Measurements from ENCODE around the gene MBD3L1. TPM values are rescaled to one million over a fixed set of nuclear protein-coding genes. Genes with fewer than 3 reads are reported as not detected.
A peak's percentile ranks its signal among the peaks of the same experiment; 100 is the strongest.

MBD3L1 gene
- total and polyA plus RNA-seq, 2 of the 4 experiments (the other 2 are of a cell fraction) = not detected

- Histone ChIP-seq H2BK120ac (ENCODE audit: low read depth, low read length) (no peak overlapping the region), H2BK5ac (ENCODE audit: low read depth, low read length, poor library complexity, severe bottlenecking) (peak overlapping the region; percentile 43), H3K4ac (ENCODE audit: low read depth, low read length) (peak overlapping the region; percentile 83), H3K18ac (ENCODE audit: low read depth, low read length) (no peak overlapping the region; the same call in 1 of the 2 replicates), H3K4me3 (ENCODE audit: insufficient read depth, low read depth, low read length) (peak overlapping the region; percentile 73), H3K9ac (ENCODE audit: low read depth, low read length) (peak overlapping the region; percentile 55), H2BK20ac (ENCODE audit: low read depth, low read length) (no peak overlapping the region), H2AK9ac (replicated peaks; ENCODE audit: low read depth, low read length, poor library complexity) (peak overlapping the region; percentile 91), H3K27me3 (ENCODE audit: control insufficient read depth, insufficient read depth, low read length) (no peaks in the 10 kb centered on the region), H4K91ac (ENCODE audit: insufficient read depth, low read depth, low read length) (peak overlapping the region; percentile 41; the same call in 1 of the 2 replicates), H3K14ac (replicated peaks; ENCODE audit: low read depth, low read length) (peak overlapping the region; percentile 33), H3K36me3 (ENCODE audit: control insufficient read depth, insufficient read depth, low read length) (peaks cover 6% of the 10 kb centered on the region), H3K4me2 (ENCODE audit: low read depth, low read length) (peak overlapping the region; percentile 80), H4K20me1 (ENCODE audit: insufficient read depth, low read length) (no peaks in the 10 kb centered on the region), H2AK5ac (ENCODE audit: low read depth, low read length) (no peak overlapping the region), H2BK15ac (ENCODE audit: low read depth, low read length) (no peak overlapping the region), H3K9me3 (ENCODE audit: control insufficient read depth, insufficient read depth, low read length) (no peaks in the 10 kb centered on the region), H2AFZ (replicated peaks; ENCODE audit: low read length, poor library complexity) (peak overlapping the region; percentile 100), H4K8ac (ENCODE audit: low read depth in 2 of 2, low read length in 2 of 2) (peak overlapping the region; percentile 77 to 87), H3K4me1 (ENCODE audit: control insufficient read depth, insufficient read depth, low read length) (peaks cover 4% of the 10 kb centered on the region), H3K27ac (ENCODE audit: insufficient read depth, low read length) (peak overlapping the region; percentile 51), H3K56ac (ENCODE audit: extremely low read depth, insufficient read depth, low read length) (no peak overlapping the region), H3K9me1 (ENCODE audit: insufficient read depth, low read length) (no peaks in the 10 kb centered on the region), H4K5ac (ENCODE audit: low read depth, low read length) (peak overlapping the region; percentile 0; the same call in 1 of the 2 replicates), H3K79me1 (ENCODE audit: low read depth in 1 of 2, low read length in 2 of 2) (peaks cover 8 to 9% of the 10 kb centered on the region in 2 experiments; a peak in 3 of 4 replicates), H3K23ac (ENCODE audit: low read depth, low read length) (peak overlapping the region; percentile 18; the same call in 1 of the 2 replicates)
- no TSS peak for BruUV-seq (replicated peaks)
- dilution Hi-C loops (cut with HindIII; ENCODE audit: low sequenced_read_pairs, unreplicated experiment) (no loop called here), in situ Hi-C loops (cut with MboI; ENCODE audit: low sequenced_read_pairs) (no loop called here), intact Hi-C loops (cut with micrococcal nuclease) (loop anchor here (1.0 to 5.0 kb wide), 3 partner anchors 177 to 244 kb away; no protein-coding TSS in a partner anchor)
- ATAC-seq (ENCODE audit: low read depth) = peak; percentile 9
- TF ChIP-seq POLR2A (IDR thresholded peaks at IDR 0.05; ENCODE audit: low read depth, low read length) = no peak
- no peak for DNase-seq
- 3% methylated on average over 7 of the region's 16 CpGs; no CpG with 5 or more reads in 1 of the 2 experiments for WGBS, 2 experiments (ENCODE audit: extremely low coverage in 2 of 2, insufficient read length in 1 of 2)
- POLR2A ChIA-PET (ENCODE audit: unreplicated experiment) = no interaction called here
- CTCF ChIA-PET = interaction anchor here (0.7 kb wide), 1 partner anchor 783 kb away, joined by 5 read pairs; no protein-coding TSS in a partner anchor
Measured at GRCh38 chr19:8831832-8832131, 395 bp upstream of the MBD3L1 start.
